Activated naive CD4-positive, alpha-beta T cell treated with anti-CD3 and anti-CD28 coated beads, Interleukin-2, amount 50 U/mL, for 72 hours (primary cell): ENCODE measurements around the gene PTBP2. TPM values are rescaled to one million over a fixed set of nuclear protein-coding genes. Genes with fewer than 3 reads are reported as not detected.

Experiments used
- ATAC-seq, 2 donors: fragments of 150-1000 bp; cut with Tn5 transposase; 2 replicates each; pipeline ENCODE4 v1.10.0; 2021; ENCODE audit warnings: mild to moderate bottlenecking in 2 of 2, moderate library complexity in 2 of 2
- DNase-seq, 2 donors: peaks; one replicate each; pipeline ENCODE4 v3.0.0; 2021 to 2022; ENCODE audit warnings: low spot score in 2 of 2
- H3K27ac Mint-ChIP-seq, 2 donors: one replicate each; pipeline ENCODE4 v1.8.0; 2022; ENCODE audit warnings: mild to moderate bottlenecking in 2 of 2, mixed read lengths in 2 of 2
- H3K36me3 Mint-ChIP-seq, 2 donors: one replicate each; pipeline ENCODE4 v1.8.0; 2022; ENCODE audit warnings: mixed read lengths in 2 of 2
- H3K9me3 Mint-ChIP-seq, 2 donors: one replicate each; pipeline ENCODE4 v1.8.0; 2022; ENCODE audit warnings: mixed read lengths in 2 of 2
- total RNA-seq, 2 donors: library from RNA; stranded (reverse); gene quantifications; one replicate each; pipeline ENCODE4 v1.2.3, GENCODE V29; 2022

Gene PTBP2
- total RNA-seq, 2 donors from 2014 or later, result 17.5 to 20.4 TPM

- no peak for DNase-seq
Measured at GRCh38 chr1:96837781-96838216, 116.2 kb downstream of the PTBP2 start.

GRCh38 chr1:96840396-96840795, 118.8 kb downstream of the PTBP2 start:
- Mint-ChIP-seq H3K9me3 (no peaks in the 10 kb centered on the region), H3K27ac (no peak overlapping the region), H3K36me3 (no peaks in the 10 kb centered on the region)
- no peak for ATAC-seq
- DNase-seq, result no peak

More at GRCh38 chr1:96837781-96838216, 116.2 kb downstream of the PTBP2 start:
- ATAC-seq, result no peak
- H3K36me3 Mint-ChIP-seq, result no peaks in the 10 kb centered on the region
- no peaks in the 10 kb centered on the region for H3K9me3 Mint-ChIP-seq
- H3K27ac Mint-ChIP-seq, result no peak overlapping the region

- Mint-ChIP-seq H3K36me3 (no peaks in the 10 kb centered on the region), H3K9me3 (no peaks in the 10 kb centered on the region), H3K27ac (no peak overlapping the region)
- no peak for ATAC-seq
- no peak for DNase-seq
Measured at GRCh38 chr1:96842215-96842614, 120.6 kb downstream of the PTBP2 start.

GRCh38 chr1:96843196-96843595, 121.6 kb downstream of the PTBP2 start:
- Mint-ChIP-seq H3K27ac (peak overlapping the region in 1 of 2 donors; percentile 40), H3K36me3 (no peaks in the 10 kb centered on the region), H3K9me3 (no peaks in the 10 kb centered on the region)
- DNase-seq (no peak), ATAC-seq (no peak)

- Mint-ChIP-seq H3K9me3 (no peaks in the 10 kb centered on the region), H3K27ac (peak overlapping the region in 1 of 2 donors; percentile 40), H3K36me3 (no peaks in the 10 kb centered on the region)
- DNase-seq, result no peak
- no peak for ATAC-seq
Measured at GRCh38 chr1:96843601-96844000, 122.0 kb downstream of the PTBP2 start.

- no peak overlapping the region for H3K27ac Mint-ChIP-seq
Measured at GRCh38 chr1:96845464-96845863, 123.9 kb downstream of the PTBP2 start.

GRCh38 chr1:96861836-96862235, 140.3 kb downstream of the PTBP2 start:
- no peak overlapping the region for H3K27ac Mint-ChIP-seq
- no peak for DNase-seq
- peaks cover 0 to 7% of the 10 kb centered on the region in 2 donors for H3K36me3 Mint-ChIP-seq
- no peak for ATAC-seq
- H3K9me3 Mint-ChIP-seq, result peaks cover 7 to 8% of the 10 kb centered on the region in 2 donors

More at GRCh38 chr1:96845464-96845863, 123.9 kb downstream of the PTBP2 start:
- DNase-seq, result peak in 1 of 2 donors; percentile 36
- H3K9me3 Mint-ChIP-seq, result peaks cover 4 to 8% of the 10 kb centered on the region in 2 donors
- H3K36me3 Mint-ChIP-seq, result no peaks in the 10 kb centered on the region
- peak; percentile 80 to 89 for ATAC-seq

GRCh38 chr1:96863449-96863848, 141.9 kb downstream of the PTBP2 start:
- ATAC-seq (no peak), DNase-seq (no peak)
- Mint-ChIP-seq H3K36me3 (peaks cover 0 to 7% of the 10 kb centered on the region in 2 donors), H3K9me3 (peaks cover 4 to 7% of the 10 kb centered on the region in 2 donors), H3K27ac (no peak overlapping the region)
